Ureter (tissue), 1 donor: ENCODE measurements around the gene LIMA1. TPM values are rescaled to one million over a fixed set of nuclear protein-coding genes. Genes with fewer than 3 reads are reported as not detected.
"Not testable (repeated sequence)": the region's sequence is repeated elsewhere in the genome, so short reads cannot be mapped to it uniquely, and the experiment has no call there.

Experiments used
- DNase-seq: peaks from one replicate; pipeline ENCODE4 v3.0.0-alpha.2; 2020; ENCODE audit warnings: low spot score
- total RNA-seq: library from RNA; stranded (reverse); gene quantifications from one replicate; pipeline ENCODE4 v1.2.4, GENCODE V29; 2023
- donor health status: DM: yes; HTN: yes; CAD: no.

Gene LIMA1
- total RNA-seq, 1 donor from 2014 or later: 177 TPM

- no peak for DNase-seq
Measured at GRCh38 chr12:50185970-50186663, 97.2 kb downstream of the LIMA1 start.

- DNase-seq: no peak
Measured at GRCh38 chr12:50185301-50185895, 97.9 kb downstream of the LIMA1 start.

DNA sequence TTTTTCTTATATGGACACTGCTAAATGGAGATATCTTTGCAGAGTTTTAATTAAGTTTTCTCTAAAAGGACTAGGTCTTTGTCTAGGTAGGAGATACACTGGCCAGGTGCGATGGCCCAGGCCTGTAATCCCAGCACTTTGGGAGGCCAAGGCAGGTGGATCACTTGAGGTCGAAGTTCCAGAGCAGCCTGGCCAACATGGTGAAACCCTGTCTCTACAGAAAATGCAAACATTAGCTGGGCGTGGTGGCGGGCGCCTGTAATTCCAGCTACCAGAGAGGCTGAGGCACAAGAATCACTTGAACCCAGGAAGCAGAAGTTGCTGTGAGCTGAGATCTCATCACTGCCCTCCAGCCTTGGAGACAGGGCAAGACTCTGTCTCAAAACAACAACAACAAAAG, 99.1 kb downstream of the LIMA1 start:
- no peak for DNase-seq

GRCh38 chr12:50182461-50182860, 100.9 kb downstream of the LIMA1 start:
- no peak for DNase-seq

- no peak for DNase-seq
Measured at GRCh38 chr12:50181691-50182090, 101.6 kb downstream of the LIMA1 start.

DNA sequence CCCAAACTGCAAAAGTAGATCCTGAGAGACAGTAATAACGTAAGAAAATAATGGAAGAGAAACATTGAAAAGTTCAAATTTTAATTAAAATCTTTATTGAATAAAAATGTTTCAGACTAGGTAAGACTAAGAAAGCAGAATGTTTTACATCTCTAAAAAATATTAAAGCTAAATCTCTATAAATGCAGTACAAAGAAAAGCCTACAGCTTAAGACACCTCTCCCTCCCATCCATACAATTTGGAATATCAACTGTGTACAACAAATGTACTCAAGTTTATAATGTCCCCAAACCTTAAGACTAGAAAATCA, 107.6 kb downstream of the LIMA1 start:
- DNase-seq: no peak

- DNase-seq: no peak
Measured at GRCh38 chr12:50174971-50175715, 108.2 kb downstream of the LIMA1 start.

DNA sequence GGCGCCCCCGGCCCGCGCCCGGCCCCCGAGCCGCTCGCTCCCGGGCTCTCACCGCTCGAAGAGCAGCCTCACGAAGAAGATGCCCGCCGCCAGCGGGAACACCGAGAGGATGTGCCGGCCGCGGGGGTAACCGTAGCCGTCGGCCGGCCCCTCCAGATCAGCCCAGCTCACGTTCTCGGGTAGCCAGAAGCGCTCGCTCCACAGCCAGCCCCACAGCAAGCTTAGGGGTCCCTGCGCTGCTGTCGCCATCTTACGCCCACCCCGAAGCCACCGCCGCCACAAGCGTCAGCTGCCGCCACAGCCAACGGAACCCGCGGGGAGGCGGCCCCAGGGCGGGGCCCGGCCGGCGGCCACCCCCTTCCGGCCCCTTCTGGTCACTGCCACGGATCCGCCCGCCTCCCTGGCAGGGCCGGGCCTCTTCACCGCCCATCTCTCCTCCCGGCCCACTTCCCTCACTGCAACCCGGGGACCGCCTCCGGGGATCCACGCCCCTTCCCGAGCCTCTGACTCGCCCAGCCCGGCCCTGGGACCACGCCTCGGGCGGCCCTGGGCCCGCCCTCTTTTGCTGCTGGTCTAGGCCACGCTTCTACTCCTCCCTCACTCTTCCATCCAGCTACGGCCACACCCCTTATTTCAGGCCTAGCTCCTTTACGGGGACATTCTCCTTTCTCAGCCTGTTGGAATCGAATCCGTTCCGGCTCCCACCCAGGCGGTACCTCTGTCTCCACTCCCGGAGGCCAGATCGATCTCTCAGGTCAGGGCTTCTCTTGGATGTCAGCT, 116.1 kb downstream of the LIMA1 start, which contains the start of gene CERS5:
TSS of gene CERS5 (minus strand) at position 321 of the 780 bp plus-strand sequence. CDS start at position 249, 72 bp downstream.
- peak; percentile 99 for DNase-seq

GRCh38 chr12:50166799-50167048, 116.6 kb downstream of the LIMA1 start:
- DNase-seq: no peak

DNA sequence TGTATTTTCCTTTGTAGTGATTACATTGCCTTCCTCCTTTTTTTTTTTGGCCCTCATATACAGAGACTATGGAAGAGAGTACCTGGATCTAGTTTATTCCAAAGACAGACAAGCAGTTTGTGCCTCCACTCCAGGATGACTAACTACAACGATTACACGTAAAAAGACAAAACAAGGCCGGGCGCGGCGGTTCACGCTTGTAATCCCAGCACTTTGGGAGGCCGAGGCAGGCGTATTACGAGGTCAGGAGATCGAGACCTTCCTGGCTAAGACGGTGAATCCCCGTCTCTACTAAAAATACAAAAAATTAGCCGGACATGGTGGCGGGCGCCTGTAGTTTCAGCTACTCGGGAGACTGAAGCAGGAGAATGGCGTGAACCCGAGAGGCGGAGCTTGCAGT, 118.4 kb downstream of the LIMA1 start:
- DNase-seq: no peak

DNA sequence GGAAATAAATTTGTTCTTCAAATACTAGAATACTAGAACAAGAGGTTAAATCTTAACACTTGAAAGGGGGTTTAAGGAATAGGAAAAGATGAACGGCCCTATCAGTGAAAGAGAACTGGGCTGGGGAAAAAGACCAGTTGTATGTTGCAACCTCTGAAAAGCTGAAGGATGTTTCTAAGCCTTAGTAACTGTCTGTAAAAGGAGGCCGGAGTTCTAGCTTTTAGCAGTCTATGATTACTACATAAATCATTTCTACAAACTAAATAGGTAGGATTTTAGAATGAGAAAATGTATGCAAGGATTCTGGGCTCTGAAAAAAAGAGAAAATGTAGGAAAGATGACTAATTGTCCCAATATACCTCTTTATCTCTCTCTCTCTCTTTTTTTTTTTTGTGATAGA, 121.1 kb downstream of the LIMA1 start:
- DNase-seq: no peak

- no peak for DNase-seq
Measured at GRCh38 chr12:50160643-50161042, 122.7 kb downstream of the LIMA1 start.

DNA sequence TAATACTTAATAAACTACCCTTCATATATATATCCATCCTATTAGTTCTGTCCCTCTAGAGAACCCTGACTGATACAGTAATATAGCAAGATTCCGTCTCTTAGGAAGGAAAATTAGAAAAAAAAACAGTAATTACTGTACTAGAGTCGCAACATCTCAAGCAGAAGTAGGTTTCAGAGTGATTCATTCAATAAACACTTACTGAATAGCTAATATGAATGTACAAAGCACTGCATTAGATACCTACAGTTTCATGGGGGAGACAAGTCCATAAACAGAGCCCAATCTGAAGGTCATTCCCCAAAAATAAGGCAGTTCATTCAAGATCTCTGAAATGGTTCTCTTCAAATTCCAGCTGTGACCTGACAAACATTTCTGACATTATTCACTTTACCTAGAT, 126.1 kb downstream of the LIMA1 start:
- DNase-seq: no peak

GRCh38 chr12:50156641-50157040, 126.7 kb downstream of the LIMA1 start:
- DNase-seq: no peak

GRCh38 chr12:50154947-50155346, 128.4 kb downstream of the LIMA1 start:
- not testable (repeated sequence) for DNase-seq

DNA sequence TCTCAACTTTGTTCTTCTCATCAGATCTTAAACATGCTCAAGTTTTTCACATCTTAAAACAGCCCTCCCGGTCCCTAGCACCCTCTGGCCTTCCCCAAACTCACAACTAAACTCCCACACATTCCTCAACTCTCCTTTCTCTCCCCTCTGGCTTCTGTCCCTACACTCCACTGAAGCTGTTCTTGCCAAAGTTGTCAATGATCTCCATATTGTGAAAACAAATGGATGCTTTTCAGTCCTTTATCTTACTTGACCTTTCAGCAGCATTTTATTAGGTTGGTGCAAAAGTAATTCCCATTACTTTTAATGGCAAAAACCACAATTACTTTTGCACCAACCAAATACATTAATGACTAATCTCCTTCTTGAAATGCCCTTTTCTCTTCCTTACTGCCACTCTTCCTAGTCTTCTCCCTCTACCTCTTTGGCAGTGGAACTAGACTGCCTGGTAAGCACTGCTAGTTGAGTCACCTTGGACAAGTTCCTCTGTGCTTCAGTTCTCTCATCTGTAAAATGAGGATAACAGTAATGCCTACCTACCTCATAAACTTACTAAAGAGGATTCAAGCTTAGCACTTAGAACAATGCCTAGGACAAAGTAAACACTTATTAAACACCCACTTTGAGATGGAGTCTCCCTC, 132.2 kb downstream of the LIMA1 start:
- no peak for DNase-seq

- DNase-seq: no peak
Measured at GRCh38 chr12:50149311-50149710, 134.0 kb downstream of the LIMA1 start.

GRCh38 chr12:50148011-50148410, 135.3 kb downstream of the LIMA1 start:
- not testable (repeated sequence) for DNase-seq

DNA sequence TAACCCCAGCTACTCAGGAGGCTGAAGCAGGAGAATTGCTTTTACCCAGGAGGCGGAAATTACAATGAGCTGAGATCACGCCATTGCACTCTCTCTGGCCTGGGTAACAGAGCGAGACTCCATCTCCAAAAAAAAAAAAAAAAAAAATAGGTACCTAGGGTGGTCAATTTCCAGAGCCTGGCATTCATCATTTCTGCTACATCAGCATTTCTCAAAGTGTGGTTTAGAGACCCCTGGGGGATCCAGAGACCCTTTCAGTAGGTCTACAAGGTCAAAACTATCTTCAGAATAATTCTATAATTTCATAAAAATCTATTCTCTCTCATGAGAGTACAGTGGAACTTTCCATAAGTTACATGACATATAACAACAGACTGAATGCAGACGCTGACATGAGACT, 136.0 kb downstream of the LIMA1 start:
- no peak for DNase-seq

GRCh38 chr12:50145439-50145838, 137.9 kb downstream of the LIMA1 start:
- no peak for DNase-seq

- DNase-seq: no peak
Measured at GRCh38 chr12:50142993-50143392, 140.3 kb downstream of the LIMA1 start.

- DNase-seq: no peak
Measured at GRCh38 chr12:50132505-50133135, 150.7 kb downstream of the LIMA1 start.
